Cardiac fibroblast (primary cell): ENCODE measurements around the gene STX12.

ENCODE experiments used
- DNase-seq, 2 donors: peaks; one replicate each; pipeline versions ENCODE4 v3.0.0 to v3.0.0-alpha.2; 2010; ENCODE audit warnings: low read depth in 2 of 2
- H3K4me3 ChIP-seq, 2 donors: replicated peaks in 1 of 2; 1 replicate in 1 of 2; 2 replicates in 1 of 2; pipeline ENCODE4 v1.5.1; 2011; ENCODE audit warnings: low read depth in 2 of 2, low read length in 2 of 2, mild to moderate bottlenecking in 2 of 2, moderate library complexity in 1 of 2
- CTCF ChIP-seq: IDR thresholded peaks from one replicate; pipeline ENCODE4 v1.5.1; 2011; ENCODE audit warnings: low read depth, mild to moderate bottlenecking, low read length, inconsistent platforms

STX12 gene

DNA sequence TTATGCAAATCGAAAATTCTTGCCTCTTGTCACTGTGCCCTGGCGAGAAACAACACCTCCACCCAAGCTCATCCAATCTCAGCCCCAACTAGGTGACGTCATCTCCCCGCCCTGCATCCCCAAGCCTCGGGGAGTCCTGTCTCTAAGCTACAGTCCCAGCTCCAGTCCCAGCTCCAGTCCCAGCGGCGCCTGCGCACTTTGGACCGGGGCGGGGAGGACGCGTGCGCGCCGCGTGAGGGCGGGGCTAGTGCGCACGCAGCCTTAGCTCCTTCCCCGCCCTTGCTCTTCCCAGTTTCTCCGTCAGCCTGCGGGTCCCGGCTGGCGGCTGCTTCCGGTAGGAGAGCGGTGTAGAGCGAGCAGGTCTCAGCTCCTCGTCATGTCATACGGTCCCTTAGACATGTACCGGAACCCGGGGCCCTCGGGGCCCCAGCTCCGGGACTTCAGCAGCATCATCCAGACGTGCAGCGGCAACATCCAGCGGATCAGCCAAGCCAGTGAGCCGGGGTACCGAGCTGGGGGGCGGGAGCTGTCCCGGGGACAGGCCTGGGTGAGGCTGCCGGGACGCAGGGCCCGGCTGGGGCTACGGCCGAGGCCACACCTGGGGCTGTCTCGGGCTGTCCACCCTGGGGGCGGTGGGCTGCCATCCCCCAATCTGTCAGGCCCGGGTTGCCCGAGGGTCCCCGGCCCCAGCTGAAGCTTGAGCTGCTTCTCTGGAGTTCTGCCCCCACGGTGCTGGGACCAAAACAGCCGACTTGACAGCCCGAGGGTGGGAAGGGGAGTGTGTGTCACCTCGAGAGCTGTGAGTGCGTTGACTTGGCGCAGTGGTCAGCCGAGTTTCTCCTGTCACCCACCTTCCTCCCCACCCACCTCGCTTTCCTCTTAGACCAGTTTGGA lies at the start of gene STX12:
Gene STX12 (plus strand): TSS at position 288 of the 894 bp plus-strand sequence. CDS start 89 bp downstream, at position 377.
- peak within 1 kb of the TSS; percentile 92 to 99 for H3K4me3 ChIP-seq
- peak; percentile 100 for DNase-seq
- no peak for TF ChIP-seq CTCF

- peak overlapping the region; percentile 8 to 43 for H3K4me3 ChIP-seq
- TF ChIP-seq CTCF: no peak
- DNase-seq: peak in 1 of 2 donors; percentile 26
These were observed 48.1 kb upstream of the STX12 start for GRCh38 chr1:27724961-27725373.

DNA sequence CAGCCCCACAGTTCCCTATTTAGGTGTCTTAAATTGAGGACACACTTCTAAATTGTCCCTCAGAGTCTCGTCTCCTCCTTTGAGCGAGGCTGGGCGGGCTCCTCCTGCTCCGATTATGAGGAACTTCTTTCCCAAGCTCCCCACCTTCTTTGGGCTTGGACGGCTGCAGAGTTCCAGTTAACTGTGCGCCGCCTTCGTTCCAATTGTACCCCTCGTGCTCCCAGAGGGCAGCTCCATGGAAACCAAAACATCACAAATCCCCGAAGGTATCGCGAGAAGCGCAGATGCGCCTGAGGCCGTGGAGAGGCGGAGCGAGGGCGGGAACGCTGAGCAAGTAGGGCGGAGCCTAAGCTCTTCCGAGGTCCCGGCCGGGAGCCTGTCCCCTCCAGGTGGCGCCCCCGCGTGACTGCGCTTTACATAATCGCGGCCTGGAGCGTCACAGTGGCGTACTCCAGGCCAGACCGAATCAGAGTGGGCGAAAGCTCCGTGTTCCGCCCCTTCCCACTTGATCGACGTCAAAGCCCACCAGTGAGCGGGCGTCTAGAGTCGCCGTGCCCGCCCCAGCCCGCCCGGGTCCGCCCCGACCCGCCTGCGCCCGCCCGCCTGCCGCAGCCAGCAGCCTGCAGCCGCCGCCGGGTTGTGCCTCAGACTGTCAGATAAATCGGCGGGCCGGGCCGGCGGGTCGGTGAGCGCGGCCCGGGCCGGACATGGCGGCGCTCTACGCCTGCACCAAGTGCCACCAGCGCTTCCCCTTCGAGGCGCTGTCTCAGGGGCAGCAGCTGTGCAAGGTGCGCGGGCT lies 47.4 kb upstream of the STX12 start, which contains the start of gene FAM76A:
Gene FAM76A (plus strand): TSS at position 588 of the 799 bp plus-strand sequence. CDS start 120 bp downstream, at position 708.
- peak; percentile 100 for DNase-seq
- peak; percentile 18 for TF ChIP-seq CTCF

DNA sequence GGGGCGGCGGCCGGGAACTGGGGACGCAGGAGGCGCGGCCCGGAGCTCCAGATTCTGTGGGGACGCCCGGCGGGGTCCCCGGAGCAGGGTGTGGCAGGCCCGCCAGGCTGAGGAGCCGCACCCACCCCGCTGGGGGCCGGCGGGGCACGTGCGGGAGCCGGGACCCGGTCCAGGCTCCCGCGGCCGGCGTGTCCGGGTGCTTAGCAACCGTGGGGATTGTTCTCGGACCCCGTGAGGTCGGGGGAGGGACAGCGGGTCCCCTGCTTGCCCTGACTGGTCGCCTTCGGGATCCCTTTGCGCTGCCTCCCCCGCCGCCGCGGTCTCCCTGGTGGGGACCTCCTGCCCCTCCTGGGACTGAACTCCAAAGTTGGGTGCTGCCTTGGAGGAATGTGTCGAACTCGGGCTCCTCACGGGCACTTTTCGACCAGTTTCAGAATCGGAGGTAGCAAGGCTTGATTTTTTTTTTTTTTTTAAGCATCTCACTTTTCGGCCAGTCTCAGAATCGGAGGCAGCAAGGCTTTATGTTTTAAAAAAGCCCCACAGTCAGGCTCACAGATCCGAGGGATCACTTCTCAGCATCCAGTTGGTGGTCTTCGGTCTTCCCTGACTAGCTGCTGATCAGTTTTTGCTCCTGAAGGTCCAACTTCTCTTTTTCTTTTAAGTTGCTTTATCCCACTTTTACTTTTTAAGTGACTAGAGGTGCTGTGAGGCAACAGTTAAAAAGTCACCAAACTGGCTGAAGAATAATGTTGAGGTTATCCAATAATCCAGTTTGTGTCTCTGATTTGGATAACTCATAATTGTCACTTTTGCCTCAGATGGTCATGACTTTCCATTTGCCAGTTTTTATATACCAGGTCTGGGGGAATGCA lies 46.6 kb upstream of the STX12 start:
- no peak for TF ChIP-seq CTCF
- peak; percentile 40 to 49 for DNase-seq
- peak overlapping the region; percentile 86 to 88 for H3K4me3 ChIP-seq

More for the DNA sequence above, 47.4 kb upstream of the STX12 start, which contains the start of gene FAM76A:
- peak within 1 kb of the TSS; percentile 86 to 88 for H3K4me3 ChIP-seq

GRCh38 chr1:27727126-27727525 lies 45.9 kb upstream of the STX12 start:
- peak overlapping the region in 1 of 2 donors; percentile 86 for H3K4me3 ChIP-seq
- no peak for TF ChIP-seq CTCF
- peak; percentile 34 to 60 for DNase-seq

DNA sequence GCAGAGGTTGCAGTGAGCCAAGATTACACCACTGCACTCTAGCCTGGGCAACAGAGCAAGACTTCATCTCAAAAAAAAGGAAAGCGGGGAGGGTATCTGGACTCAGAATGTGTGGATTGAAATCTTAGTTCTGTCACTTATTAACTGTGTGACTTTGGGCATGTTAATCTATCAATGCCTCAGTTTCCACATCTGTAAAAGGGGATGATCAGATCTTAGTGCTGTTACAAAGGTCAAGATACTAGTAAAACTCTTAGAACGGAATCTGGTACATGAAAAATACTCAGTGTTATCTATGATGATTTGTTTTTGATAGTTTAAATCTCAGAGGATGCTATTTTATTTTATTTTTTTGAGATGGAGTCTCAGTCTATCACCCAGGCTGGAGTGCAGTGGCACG lies 36.8 kb upstream of the STX12 start:
- no peak for DNase-seq
- TF ChIP-seq CTCF: no peak

More for the DNA sequence above, 36.8 kb upstream of the STX12 start:
- H3K4me3 ChIP-seq: no peak overlapping the region
